HG02678 (cell line): ENCODE measurements around the gene PBX1.

Source experiments
- ATAC-seq: cut with Tn5 transposase; IDR thresholded peaks from one replicate; pipeline ENCODE4 v1.9.1; 2021; ENCODE audit warnings: mild to moderate bottlenecking, moderate library complexity; ENCODE audit not compliant: unreplicated experiment

The PBX1 gene

DNA sequence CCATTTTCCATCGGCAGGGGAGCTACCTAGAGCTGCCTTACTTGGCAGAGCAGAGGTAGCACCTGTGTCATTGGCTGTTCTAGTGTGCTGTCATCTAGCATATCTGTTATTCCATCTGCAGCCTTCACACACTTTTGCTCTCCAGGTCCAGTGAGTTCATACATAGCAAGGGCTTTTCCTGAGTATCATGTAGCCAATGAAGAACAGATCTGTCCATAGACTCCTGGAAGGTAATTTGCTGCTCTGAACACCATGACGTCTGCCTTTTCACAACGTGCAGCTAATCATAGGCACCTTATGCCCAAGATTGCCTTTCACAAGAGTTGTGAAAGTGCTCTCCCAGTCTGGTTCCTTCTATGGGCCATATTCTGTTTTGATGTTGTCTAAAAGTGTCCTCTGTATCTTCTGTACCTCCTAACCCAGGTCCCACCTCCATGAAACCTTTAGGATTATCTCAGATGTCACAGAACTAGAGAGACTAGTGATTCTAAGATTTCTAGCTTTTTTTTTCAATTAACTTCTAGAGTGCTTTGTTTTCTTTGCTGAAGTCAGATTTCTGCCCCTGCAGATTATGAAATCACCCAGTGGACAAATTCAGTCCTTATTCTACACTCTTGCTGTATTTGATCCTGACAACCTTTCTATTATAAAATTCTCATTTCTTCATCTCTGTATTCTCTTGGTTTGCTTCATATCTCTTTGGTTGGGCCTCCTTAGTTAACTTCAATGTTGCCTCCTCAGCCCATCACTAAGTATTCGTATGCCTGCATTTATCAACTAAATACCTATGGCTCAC lies 134.8 kb downstream of the PBX1 start:
- ATAC-seq = no peak

DNA sequence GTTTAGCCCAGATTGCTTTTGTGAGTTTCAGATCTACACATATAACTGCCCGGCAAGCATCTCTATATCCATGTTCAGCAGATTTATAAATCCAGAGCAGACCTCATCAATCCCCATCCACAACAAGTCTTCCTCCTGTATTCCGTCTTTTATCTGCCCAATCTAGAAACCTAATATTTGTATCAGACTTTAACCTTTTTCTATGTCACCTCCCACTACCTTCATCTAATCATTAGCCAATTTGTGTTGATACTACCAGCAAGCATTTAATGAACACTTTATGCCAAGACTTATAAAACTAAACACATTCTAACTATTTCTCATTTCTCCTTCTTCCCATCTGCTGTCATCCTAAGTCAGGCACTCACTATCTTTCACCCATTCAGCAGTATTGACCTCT lies 135.5 kb downstream of the PBX1 start:
- no peak for ATAC-seq

DNA sequence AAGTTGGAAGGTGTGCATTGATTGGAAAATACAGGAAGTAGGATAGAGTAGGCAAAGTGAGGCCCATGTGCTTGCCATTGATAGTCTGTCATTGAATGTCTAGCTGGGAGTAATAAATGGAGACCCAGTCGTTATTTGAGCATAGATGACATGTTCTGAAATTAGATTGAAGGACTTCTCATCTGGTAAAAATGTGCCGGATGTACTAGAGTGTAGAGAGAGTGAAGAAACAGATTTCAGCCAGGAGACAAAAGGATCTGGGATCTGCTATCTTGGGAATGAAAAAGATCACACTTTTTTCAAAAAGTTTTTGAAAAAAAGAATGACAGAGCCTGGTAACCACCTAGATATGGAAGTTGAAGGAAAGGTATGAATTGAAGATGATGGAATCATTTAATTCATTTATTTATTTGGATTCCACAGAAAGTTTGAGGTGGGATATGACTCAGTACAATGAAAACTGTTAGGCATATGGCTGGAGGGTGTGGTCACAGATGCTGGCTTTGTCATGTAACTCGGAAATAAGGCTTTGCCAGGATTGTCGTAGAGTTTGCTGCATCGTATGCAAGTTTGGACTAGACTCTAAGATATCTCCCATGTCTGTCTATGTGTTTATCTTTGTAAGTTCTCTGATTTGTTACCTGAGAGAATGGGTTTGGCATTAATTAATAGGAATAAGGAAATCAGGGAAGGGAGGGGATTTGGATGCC lies 137.1 kb downstream of the PBX1 start:
- ATAC-seq = no peak

DNA sequence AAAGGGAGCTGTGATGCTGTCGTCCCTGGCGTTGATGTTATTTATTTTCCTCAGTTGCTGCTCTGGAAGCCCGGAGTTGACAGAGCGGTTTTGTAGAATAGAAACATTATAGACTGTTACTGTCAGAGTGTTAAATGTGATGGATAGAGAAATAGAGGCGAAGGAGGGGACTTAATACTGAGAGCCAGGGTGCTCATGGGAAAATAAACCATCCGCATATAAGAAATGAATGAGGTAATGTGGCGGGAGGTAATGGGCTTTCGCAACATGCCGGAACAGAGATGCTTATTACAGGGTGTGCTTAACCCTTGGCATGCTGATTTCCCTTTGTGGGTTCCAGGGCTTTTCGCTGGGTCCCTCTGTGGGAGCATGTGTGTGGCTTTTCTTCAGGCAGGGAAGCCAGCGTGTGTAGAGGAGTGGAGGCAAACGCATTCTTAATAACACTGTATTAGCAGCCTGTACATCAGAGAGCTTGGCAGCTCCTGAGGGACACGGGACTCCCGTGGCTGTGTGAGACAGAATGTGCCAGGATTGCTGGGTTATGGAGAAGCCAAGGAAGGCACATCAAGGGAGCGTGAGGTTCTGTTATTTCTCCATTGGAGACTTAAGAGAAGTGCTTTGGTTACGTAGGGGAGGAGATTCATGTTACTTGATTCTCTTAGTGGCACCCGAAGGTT lies 141.0 kb downstream of the PBX1 start:
- ATAC-seq = no peak

DNA sequence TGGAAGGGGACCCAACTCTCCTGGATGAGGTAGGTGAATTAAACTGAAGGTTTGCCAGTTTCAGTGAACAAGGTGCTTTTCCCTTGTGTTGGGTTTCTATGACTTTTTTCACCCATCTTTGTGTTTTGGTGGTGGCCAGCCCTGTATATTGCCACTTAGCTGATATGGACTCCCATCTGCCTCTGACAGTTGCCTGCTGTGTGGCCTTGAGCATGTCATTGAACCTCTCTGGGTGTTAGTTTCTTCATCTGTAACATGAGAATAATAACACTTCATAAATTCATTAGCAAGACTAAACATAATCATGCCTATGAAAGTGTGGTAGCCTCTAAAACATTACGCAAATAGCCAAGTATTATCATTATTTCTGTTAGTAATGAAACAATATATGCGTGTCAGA lies 141.7 kb downstream of the PBX1 start:
- no peak for ATAC-seq

DNA sequence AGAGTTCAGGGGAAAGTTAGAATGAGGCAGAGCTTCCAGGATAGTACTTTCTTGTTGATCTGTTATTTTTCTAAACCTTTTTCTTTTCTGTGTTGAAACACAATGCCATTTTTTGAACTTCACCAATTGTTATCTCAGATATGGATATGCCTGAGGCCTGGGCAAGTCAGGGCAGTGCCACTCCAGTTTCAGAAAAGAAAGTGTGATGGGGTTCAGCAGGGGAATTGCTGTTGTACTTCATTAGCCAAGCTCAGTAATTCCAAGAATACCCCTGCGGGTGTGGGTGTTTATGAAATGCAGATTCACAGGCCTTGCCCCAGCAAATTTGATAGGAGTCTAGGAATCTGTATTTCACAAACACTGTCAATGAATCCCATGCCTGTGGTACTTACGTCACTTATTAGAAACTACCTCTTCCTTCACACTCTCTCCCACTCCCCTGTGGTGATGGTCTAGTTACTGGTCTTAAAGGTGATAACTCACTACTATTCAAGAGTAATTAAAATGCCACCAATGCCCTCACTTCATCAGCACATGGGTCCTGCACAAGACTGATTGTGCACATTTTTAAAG lies 142.3 kb downstream of the PBX1 start:
- no peak for ATAC-seq

DNA sequence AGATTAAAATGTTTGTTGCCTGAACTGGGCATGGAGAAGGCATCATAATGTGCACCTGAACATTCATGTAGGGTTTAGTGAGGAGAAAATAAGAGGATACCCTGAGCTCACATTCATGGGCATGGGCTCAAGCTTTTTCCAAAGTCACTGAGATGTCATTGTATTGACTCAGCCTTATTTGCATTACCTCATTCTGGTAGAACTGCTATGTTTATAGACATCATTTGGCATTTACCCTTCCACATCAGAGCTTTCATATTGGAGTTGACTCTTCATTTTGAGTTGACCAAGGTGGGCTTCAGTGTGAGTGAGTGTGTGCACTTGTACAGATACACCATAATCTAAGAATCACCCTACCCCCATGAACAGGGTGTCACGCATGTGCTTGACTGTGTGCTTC lies 143.2 kb downstream of the PBX1 start:
- no peak for ATAC-seq

DNA sequence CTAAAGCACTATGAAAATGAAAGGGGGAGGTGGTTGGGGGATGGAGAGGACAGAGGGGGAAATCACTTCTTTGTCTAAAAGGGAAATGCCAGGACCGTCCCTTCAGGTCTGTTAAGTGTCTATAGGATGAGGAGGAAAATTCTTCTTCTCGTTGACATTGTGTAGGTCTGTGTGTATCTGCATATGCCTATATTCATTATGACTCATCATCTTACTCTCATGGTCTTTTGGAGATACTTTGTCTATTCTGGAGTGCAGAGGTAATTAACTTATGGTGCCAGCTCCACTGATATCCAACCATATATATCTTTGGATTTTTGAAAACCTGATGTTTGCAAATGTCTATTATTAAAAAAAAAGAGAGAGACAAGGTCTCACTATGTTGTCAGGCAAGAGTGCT lies 143.7 kb downstream of the PBX1 start:
- no peak for ATAC-seq

DNA sequence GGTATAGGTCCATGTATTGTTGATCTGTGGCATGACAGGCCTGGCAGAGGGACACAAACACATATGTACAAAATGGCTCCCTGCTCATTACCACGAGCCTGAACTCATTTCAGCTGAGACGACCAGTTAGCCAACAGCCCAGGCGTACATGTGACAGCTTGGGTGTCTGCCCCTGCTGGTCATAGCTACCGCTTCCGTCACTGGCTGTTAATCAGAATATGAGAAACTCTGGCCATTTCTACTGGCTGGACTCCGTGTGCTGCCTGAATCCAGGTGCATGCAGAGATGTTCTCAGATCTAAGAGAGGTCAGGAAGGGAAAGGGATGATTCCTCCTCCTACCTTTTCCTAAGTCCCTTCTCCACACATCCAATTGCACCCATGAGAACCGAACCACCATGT lies 144.5 kb downstream of the PBX1 start:
- no peak for ATAC-seq

DNA sequence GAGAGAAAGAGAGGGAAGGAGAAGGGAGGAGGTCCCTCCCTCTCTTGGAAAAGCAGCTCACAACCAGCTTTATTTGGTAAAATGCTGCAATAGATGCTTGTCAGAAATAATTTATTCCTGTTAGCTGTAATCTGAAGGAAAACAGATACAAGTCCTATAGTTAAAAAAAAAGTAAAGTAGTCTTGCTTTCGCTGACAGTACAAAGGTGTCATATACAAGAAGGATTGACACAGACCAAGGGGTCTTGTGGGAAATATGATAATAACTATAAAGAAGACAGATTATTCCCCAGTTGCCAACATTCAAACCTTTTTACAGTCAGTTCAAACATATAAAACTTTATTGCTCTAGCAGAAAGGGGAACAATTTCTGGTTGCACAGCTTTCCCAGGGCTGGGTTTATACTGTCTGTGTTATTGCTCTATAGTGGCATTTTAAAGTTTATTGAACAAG lies 145.0 kb downstream of the PBX1 start:
- ATAC-seq = no peak

DNA sequence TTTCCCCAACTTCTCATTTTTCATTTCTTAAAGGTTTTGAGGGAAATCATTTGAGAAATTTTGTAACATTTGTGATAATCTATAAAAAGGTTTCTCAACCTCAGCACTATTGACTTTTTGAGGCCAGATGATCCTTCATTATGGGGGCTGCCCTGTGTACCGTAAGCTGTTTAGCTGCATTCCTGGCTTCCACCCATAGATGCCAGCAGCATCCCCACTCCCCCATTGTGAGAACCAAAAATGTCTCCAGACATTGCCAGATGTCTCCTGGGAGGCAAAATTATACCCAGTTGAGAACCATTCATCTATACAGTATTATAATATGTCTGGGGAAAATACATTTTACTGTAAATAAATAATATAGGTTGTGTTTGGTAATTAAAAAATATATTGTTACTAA lies 146.0 kb downstream of the PBX1 start:
- ATAC-seq = no peak

DNA sequence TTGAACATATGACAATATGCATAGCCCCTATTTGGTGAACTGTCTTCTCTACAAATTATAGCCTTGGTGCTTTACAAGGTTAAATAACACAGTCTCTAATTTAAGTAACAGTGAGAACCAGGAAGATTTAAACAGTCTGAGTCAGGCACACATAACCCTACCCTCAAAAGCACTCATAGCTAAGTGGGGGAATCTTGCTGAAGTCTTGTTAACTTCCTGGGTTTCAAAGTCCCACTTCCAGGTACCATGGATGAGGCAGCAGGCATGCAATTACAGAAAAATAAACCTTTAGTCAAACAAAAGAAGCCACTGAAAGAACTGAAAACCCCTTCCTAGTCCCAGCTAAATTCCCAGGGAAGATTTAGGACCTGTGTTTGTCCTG lies 147.6 kb downstream of the PBX1 start:
- ATAC-seq = no peak

DNA sequence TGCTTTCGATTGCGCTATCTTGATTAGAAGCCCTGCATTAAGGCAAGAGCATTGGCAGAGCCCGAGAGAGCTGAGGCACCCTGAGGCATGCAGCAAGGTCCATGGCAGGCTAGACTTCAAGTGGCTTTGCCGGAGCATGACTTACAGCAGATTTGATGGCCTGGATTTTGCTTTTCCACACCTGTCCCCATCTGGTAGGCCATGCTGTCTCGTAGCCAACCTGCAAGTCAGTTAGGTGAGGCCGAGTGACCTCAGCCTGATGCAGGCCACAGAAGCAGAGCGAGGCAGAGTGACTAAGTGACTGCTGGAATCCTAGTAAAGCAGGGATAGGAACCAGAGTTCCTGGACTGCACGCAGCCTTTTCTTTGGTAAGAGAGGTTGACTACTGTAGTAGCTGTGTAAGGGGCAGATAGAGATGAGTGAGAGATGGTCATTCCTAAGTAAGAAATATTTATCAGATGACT lies 148.9 kb downstream of the PBX1 start:
- no peak for ATAC-seq

DNA sequence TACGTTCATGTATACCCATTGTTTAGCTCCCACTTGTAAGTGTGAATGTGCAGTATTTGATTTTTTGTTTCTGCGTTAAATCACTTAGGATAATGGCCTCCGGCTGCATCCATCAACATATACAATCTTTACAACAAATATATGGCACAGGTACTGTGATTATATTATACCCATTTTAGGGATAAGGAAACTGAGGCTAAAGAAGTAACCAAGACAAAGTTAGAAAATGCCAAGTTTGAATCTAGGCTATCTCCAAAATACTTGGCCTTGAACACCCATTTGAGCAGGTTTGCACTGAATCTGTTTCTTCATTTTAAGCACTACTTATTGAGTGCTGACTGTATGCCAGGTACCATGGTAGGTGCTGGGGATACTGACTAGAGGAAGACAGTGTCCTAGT lies 149.6 kb downstream of the PBX1 start:
- no peak for ATAC-seq

DNA sequence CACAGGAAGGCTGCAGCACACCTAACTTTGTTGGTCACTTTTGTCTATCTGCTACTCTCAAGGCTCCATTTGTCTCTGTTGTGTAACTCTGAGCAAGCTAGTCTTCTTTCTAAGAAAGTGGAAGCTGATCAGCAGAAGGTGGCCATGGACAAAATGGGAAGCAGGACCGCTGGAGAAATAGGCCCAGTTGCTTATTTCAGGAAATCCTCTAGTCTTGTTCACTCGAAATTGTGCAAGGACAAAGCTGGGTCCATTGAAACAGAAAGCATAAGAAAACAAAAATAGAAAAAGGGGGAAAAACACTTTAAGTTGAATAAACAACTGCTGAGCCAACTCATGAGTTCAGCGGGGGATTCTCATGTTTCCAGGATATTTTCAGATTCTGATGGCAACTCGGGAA lies 150.1 kb downstream of the PBX1 start:
- ATAC-seq = no peak

DNA sequence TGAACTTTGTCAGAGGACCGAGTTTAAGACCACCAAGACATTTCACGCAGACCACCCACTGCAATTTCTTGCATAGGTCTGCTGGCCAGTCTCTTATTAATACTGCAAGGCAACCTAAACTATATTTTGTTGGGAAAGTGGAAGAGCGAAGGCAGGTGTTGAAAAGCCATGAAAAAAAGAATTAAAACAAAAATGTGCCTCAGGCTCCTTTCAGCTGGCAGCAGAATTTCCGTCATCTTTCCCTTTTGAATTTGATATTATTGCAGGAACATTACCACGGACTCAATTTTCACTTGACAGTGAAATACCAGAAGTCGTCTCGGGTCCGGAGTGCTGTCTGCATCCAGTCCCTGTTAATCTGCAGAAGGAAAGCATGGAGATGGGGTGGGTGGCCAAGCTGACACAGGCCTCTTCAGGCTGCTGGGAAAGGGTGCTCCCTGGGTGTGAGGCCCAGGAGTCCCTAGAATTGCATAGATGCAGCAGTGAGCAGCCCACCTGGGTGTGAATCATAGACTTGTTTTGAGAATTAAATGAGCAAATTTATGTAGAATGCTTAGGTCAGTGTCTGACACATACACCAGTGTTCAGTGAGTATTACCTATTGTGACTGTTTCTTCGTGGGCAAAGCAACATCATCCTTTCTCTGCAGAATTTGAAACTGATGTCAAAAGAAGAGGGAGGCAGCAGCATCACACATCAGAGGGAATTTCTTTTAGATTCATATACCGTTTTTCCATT lies 150.7 kb downstream of the PBX1 start:
- no peak for ATAC-seq

DNA sequence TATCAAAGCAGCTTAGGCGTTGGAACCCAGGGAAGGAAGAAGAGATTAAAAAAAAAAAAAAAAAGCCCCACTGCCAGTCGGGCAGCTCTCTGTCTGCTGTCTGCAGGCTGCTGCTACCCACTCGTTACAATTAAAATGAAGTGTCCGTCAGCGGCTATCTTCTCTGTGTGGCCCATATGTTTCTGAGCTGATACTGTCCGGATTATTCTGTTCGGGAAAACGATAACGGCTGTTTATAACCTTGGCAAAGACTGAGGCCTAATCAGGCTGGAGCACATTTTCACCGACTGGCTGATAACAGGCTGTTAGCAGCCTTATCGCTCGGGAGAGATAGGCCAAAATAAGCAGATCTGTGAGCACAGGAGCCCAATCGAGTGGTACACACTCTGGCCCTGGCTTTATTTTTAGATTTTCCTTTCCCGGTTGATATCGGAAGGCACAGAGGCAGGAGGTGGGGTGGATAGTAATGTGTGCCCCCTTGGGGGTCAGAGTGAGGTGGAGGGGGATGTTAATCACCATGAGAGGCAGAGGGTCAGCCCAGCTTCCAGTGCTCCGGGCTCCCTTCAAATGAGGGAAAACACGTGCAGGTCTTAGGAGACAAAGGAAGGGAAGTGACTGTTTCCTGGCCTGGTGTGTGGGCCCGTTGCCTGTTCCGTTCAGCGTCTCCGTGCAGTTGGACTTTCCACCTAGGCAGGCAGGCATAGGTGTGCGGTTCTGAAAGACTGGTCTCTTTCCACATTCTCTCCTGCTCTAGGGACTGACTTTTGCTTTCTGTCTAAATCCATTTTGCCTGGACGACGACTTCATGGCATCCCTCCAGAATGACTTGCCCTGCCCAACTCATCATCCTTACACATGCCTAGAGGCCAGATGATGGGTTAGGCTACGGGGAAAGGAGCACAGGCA lies 153.4 kb downstream of the PBX1 start:
- ATAC-seq = no peak

DNA sequence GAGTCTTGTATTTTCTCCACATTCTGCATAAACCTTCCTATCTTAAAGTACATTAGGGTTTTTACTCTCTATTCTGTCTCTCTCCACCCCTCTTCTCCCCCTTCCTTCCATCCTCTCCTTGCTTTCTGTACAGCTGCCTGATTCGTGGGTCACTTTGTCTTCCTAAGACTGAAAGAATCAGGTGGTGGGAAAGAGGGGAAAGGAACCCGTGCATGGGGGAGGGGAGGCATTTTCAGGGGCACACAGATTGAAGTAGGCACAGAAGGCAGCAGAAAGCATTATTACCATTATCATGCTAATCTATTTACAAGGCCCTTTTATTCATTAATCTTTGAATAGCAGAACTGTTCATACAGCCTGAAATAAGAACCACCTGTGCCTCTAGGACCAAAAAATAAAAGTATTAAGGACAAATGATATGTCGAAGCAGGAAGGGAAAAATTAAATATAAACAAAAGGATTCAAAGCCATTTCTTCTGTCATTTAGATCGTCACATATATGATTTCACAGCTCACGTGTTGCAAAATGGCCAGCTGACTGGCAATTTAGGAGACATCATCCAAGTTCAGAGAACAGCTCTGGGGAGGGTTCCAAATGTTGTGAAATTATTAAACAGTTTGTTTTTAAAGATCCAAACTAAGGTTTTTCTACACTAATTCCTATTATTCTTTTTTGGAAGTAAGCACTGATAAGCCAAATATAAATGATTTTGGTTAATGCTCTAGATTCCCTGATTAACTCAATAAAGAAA lies 154.6 kb downstream of the PBX1 start:
- ATAC-seq = no peak
